OCI-LY7 (cell line): ENCODE results near the gene TNFSF15.

Source experiments
- CTCF ChIP-seq: fragments of 200-600 bp; sonication (generic); conservative IDR thresholded peaks from 2 replicates; pipeline ENCODE4 v1.5.1; 2014; ENCODE audit warnings: mild to moderate bottlenecking, antibody characterized with exemption, low read length, moderate library complexity, mixed read lengths
- EZH2phosphoT487 ChIP-seq: fragments of 200-600 bp; sonication (generic); IDR thresholded peaks from 2 replicates; pipeline ENCODE4 v1.6.1; 2018; ENCODE audit warnings: low read depth, borderline replicate concordance, mild to moderate bottlenecking, mixed run types, antibody characterized with exemption, low read length, moderate library complexity, mixed read lengths

GRCh38 chr9:114787781-114788498 is 17.9 kb downstream of the TNFSF15 start:
- no peak for TF ChIP-seq CTCF
- no peak for TF ChIP-seq EZH2phosphoT487
